ENCODE data around the gene KDELR1. TPM values are rescaled to one million over a fixed set of nuclear protein-coding genes. Genes with fewer than 3 reads are reported as not detected.
A peak's percentile ranks its signal among the peaks of the same experiment; 100 is the strongest.

KDELR1 gene
- total and polyA plus RNA-seq, 9 of the 15 experiments (the other 6 are each of a cell fraction or from before 2014, with no cell fraction given): 6.1 to 165 (median 58.5) TPM

DNA sequence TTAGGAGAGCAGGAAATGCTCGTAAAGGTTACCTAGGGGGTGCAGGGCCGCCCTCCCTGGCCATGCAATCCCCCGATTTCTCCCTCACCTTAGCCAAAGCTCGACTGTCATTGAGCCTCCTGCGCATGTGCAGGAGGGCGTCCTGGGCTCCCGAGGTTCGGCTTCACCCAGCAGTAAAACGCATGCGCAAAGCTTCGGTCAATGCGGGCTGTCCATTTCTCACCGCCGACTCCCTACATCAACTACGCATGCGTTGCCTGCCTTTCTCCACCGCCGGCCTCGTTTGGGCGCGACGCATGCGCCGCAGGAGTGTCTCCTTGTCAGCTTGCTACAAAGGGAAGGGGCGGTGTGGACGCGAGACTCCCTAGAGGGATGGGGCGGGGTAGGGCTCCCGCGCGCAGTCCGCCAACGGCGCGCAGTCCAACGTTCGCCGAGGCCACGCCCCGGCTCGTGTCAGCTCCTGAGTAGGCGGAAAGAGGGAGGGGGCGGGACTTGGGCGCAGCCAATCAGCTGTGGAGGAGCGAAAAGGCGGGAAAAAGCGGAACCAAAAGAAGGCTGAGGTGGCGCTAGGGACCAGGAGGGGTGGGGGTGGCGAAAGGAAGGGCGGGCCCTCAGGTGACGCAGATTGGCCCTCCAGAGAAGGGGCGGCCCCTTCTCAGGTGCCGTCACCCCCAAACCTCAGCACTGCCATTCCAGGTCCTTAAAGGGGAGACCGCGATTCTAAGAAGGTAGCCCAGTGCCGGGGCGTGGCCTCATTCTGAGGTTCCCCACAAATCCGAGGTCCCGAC lies 27.3 kb downstream of the KDELR1 start, which contains the start of the genes SYNGR4 and TMEM143 (continued):
- TF ChIP-seq ZBTB40 (IDR thresholded peaks at IDR 0.05): peak; percentile 53; the same call in 1 of the 2 replicates
- TF ChIP-seq ZBTB40 (CRISPR knock-in tag; IDR thresholded peaks at IDR 0.05): no peak
- peak; percentile 13 for TF ChIP-seq POLR2A (conservative IDR thresholded peaks at IDR 0.05)
- no peak for TF ChIP-seq THRA (IDR thresholded peaks at IDR 0.05)
- TF ChIP-seq ILK (tag; IDR thresholded peaks at IDR 0.05; ENCODE audit: borderline replicate concordance, low read depth): no peak
- peak; percentile 28; the same call in 1 of the 2 replicates for TF ChIP-seq RAD51 (IDR thresholded peaks at IDR 0.05; ENCODE audit: borderline replicate concordance, low read depth)
- TF ChIP-seq MTA3 (IDR thresholded peaks at IDR 0.05; ENCODE audit: borderline replicate concordance): peak; percentile 65; the same call in 1 of the 2 replicates
- TF ChIP-seq L3MBTL2 (IDR thresholded peaks at IDR 0.05): peak; percentile 98
- TF ChIP-seq HDAC1 (IDR thresholded peaks at IDR 0.05): peak in 1 of 2 experiments; percentile 55; a peak in 1 of 4 replicates
- TF ChIP-seq MBD2 (IDR thresholded peaks at IDR 0.05; ENCODE audit: borderline replicate concordance, low read depth): peak; percentile 53; the same call in 1 of the 2 replicates
- TF ChIP-seq ZBTB12 (CRISPR knock-in tag; IDR thresholded peaks at IDR 0.05): no peak
- no peak for TF ChIP-seq COPS2 (conservative IDR thresholded peaks at IDR 0.05)
- TF ChIP-seq ZEB2 (IDR thresholded peaks at IDR 0.05): peak; percentile 36; the same call in 1 of the 2 replicates
- TF ChIP-seq PRPF4 (IDR thresholded peaks at IDR 0.05; ENCODE audit: insufficient read depth, low read depth, low read length, poor library complexity, severe bottlenecking): no peak
- TF ChIP-seq SMAD1 (IDR thresholded peaks at IDR 0.05; ENCODE audit: low read depth, low read length, partially characterized antibody): peak; percentile 6
- TF ChIP-seq PHF20 (IDR thresholded peaks at IDR 0.05; ENCODE audit: partially characterized antibody): peak; percentile 43
- peak; percentile 75 for TF ChIP-seq DACH1 (IDR thresholded peaks at IDR 0.05; ENCODE audit: partially characterized antibody)

All from K562 (cell line).